Suprapubic skin (tissue), 4 donors: ENCODE results near the gene COLGALT1.

ENCODE experiments used
- CTCF ChIP-seq, 2 donors: fragments of 200-600 bp in 1 of 2; fragments of 450-650 bp in 1 of 2; sonication (generic) in 1 of 2; IDR thresholded peaks; one replicate each; pipeline ENCODE4 v1.5.1; 2016 to 2019; ENCODE audit warnings: antibody characterized with exemption in 2 of 2, mild to moderate bottlenecking in 1 of 2, moderate library complexity in 1 of 2
- EP300 ChIP-seq: sonication (generic); formaldehyde crosslinking; IDR thresholded peaks from one replicate; pipeline ENCODE4 v1.6.1; 2017; ENCODE audit warnings: antibody characterized with exemption
- POLR2A ChIP-seq, 2 donors: fragments of 450-650 bp; IDR thresholded peaks; one replicate each; pipeline ENCODE4 v1.6.1; 2017; ENCODE audit warnings: antibody characterized with exemption in 2 of 2, mild to moderate bottlenecking in 2 of 2, moderate library complexity in 2 of 2
- POLR2AphosphoS5 ChIP-seq, 3 donors: sonication (generic); formaldehyde crosslinking; IDR thresholded peaks; one replicate each; pipeline ENCODE4 v1.6.1; 2017; ENCODE audit warnings: antibody characterized with exemption in 3 of 3

- TF ChIP-seq CTCF (IDR thresholded peaks at IDR 0.05) (no peak), POLR2AphosphoS5 (IDR thresholded peaks at IDR 0.05) (no peak), POLR2A (IDR thresholded peaks at IDR 0.05) (no peak), EP300 (no peak)
Measured at GRCh38 chr19:17536955-17537354, 18.5 kb upstream of the COLGALT1 start.
